ENCODE results near the gene CCDC134. TPM values are rescaled to one million over a fixed set of nuclear protein-coding genes. Genes with fewer than 3 reads are reported as not detected.
"Not testable (repeated sequence)": the region's sequence is repeated elsewhere in the genome, so short reads cannot be mapped to it uniquely, and the experiment has no call there.

The CCDC134 gene
- polyA plus RNA-seq, 3 donors: 7.9 to 12.2 (median 11.1) TPM

DNA sequence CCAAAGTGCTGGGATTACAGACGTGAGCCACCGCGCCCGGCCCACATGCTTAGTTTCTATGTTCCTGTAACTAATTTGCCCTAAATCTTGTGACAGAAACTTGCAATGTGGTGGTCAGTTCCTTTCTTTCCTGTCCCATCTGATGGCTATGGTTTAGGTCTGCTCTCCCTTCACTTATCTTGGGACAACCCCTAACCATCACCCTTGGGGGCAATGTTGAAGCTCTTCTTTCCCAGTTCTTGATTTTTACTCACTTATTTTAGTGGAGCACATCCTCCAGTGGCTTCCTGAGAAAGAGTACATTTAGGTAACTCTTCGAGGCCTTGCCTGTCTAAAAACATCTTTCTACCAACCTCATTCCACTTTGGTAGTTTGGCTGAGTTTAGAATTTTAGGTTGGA, 39.7 kb downstream of the CCDC134 start:
- no peak for DNase-seq

DNA sequence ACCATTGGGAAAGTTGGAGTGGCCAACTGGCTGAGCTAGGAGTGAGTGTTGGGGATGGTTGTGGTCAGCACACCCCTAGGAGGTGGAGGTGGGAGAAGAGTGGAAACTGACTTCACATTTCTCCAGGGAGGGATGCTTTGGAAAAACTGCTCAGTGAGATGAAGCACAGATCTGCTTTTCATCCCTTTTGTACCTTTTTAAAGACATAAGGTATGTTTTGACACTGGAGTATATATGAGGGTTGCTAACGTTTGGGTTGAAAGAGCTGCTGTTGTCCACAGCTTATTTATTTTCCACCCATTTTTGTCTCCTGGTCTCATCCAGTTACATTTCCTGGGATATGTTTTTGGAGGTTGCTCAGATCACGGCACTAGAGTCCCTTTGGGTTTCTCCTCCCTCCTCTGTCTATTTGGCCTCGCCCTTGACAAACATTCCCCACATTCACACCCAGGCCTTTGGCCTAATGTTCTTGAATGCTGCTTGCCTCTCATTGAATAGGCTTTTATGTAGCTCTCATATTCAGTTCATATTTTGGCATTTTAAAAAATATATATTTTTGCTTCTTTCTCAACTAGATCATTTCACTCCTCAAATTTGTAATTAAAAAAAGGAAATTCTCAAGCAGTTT, 40.7 kb downstream of the CCDC134 start:
- no peak for DNase-seq

DNA sequence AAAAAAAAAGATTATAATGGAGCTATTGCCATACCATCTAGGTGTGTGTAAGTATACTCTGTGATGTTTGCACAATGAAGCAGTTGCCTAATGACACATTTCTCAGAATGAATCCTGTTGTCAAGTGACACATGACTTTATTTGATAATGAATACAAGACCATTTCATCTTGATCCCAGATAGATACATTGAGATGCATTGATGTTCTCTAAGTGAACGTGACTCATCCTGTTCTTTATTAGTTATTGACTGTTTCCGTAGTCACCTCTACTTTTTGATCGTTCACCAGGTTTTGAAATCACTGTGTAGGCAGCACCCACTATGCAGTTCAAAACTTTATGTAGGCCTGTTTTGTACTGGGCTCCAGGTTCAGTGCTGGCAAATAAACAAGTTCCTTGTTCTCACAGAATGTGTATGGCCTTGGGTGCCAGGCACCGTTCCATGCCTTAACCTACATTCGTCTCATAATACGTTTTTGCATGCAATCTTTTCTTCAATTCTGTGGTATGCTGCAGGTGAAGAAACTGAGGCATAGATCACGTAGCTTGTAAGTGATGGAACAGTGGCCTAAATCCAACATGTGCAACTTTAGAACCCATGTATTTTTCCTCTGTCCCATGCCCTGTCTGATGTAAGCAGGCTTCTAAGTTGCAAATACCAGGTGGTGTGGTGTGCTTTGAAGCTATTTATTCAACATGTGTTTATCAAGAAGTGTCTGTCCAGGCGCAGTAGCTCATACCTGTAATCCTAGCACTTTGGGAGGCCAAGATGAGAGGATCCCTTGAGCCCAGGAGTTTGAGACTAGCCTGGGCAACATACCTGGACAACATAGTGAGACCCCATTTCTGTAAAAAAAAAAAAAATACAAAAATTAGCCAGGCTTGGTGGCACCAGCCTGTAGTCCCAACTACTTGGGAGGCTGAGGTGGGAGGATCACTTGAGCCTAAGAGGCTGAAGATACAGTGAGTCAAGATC, 42.8 kb downstream of the CCDC134 start:
- DNase-seq: no peak

DNA sequence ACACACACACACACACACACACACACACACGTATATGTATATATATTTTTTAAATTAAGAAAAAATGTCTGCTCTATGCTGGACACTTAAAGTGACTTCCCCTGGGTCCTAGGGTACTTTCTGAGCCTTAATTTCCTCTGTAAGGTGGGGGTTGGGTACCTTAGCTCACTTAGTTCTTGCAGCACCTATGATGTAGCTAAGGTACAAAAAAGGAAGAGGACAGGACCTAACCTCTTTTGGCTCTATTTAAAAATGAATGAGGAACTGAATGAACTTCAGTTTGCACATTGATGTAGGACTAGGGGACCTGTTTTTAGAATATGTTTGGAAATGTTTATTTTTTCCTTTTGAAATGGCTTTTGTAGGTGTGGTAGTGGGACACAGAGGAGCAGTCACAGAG, 43.6 kb downstream of the CCDC134 start:
- DNase-seq: no peak

DNA sequence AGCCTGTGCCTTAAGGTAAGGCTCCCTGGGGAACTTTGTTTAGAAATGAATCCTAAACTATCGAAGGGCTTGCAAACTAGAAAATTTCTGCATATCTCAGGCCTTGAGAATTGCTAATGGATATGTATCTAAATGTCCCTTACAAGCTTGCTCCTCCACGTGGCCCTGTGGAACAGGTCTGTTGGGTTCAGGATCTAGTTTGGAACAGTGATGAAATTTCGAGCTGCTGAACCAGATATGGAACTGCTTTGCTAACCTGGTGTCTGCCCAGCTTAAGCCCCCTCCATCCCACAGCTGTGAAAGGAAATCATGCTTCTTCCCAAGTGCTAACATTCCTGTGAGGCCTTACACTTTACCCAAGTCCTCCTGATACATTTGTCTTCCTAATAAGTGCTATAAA, 44.0 kb downstream of the CCDC134 start:
- no peak for DNase-seq

DNA sequence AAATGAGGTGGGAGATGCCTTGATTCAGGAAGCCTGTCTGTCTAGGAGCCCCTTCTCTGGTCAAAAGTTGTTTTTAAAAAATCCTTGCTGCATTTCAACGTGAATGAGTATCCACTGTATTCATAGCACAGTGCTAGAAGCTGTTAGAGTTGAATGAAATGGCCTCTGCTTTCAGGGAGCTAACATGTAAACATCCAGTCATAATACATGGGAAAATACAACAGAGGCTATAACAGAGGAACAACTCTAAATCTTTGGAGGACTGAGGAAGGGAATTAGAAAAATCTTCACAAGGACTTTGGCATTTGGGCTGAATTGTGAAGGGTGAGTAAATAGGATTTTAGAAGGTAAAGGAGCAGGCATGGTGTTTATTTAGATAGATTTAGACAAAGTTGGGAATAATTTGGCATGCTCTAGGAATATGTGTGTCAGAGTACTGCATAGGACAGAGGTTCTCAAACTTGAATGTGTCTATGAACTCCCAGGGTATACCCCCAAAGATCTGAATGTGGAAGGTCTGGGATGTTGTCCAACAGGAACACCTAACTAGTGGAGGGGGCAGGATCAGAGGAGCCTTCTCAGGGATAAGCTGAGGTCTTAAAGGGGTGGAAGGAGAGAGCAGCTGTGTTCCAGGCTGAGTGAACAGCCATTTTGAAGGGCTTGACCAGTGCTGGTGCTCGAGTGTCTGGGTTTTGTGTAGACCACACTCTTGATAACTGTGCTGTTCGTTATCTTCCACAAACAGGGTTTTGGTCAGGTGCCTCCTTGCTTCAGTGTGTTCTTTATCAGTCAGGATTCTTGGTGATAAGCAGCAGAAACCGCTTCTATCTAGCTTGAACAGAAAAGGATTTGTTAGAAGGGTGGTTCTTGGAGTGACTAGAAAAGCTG, 45.1 kb downstream of the CCDC134 start:
- DNase-seq: no peak

DNA sequence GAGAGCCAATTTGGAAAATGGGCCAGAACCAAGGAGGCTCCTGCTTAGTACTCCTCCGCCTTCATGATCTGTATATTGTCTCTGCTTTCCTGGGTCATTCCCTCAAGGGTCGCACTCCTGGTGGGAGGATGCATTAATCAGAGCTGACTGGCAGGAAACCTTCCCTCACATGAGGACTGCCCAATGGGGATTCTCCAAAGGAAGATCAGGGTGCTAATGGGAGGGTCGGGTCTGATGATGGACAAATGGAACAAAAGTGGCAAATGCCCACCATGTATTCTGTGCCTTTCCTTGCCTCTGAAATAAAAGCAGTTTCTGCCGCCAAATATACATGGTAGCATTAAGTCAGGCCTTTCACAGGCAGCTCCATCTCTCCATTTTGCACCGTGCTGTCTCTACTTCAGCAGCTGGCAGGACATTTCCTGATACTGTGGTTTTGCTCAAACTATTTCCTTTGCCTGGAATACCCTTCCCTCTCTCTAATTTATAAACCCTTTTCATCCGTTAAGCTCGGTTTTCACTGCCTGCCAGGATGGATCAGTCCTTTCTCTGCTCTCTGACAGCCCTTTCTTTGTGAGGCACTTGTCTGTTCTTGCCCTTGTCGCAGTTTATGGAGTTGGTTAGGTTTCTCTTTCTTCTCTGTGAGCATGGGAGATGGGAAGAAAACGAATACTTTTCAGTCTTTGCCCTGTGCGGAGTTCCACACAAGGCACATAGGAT, 45.9 kb downstream of the CCDC134 start:
- no peak for DNase-seq

DNA sequence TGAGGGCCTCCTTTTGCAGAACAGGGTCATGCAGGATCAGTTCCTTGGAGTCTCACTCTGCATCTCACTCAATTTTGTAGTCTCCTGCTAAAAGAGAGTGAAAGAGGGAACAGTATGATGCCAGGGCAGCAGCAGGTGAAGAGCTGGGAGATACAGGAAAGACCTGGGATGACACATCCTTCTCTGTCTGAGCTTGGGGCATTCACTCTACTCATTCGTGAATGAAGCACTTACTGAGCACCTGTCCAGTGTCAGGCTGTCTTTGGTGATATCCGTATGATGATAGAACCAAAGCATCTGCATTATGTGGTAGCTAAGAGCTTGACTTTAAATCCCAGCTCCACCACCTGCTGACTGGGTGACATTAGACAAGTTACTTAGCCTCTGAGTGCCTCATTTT, 46.8 kb downstream of the CCDC134 start:
- DNase-seq: no peak

DNA sequence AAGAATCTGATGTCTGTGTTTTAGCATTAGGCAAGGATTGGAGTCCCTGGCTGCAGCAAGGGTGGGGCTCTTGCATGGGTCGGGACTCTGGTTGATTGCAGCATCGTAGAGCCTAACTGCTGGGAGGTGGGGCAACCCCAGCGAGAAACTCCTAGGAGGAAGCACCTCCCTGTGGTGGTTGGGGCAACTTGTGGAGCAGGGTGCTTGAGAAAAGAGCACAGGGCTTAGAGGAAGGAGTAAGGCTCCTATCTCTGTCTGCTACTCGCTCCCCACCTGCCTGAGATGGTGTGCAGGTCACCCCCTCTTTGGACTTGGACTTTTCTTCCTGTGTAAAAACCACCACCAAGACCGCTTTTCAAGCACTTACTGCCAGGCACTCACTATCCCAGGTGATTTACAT, 48.0 kb downstream of the CCDC134 start:
- no peak for DNase-seq

DNA sequence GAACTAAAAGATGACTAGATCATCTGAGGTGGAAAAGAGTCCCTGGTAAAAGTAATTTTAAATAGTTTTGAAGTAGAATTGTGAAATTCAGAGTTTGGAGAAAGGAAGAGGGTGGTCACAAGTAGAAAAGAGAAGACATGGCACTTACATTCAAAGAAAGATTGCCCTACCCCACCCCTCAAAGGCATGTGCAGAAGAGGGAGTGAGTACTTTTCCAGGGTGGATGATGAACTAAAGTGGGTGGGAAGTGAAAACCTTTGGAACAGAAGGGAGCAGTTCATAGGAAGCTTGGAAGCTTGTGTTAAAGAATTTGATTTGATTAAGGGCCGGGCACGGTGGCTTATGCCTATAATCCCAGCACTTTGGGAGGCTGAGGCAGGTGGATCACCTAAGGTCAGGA, 56.0 kb downstream of the CCDC134 start:
- DNase-seq: no peak

DNA sequence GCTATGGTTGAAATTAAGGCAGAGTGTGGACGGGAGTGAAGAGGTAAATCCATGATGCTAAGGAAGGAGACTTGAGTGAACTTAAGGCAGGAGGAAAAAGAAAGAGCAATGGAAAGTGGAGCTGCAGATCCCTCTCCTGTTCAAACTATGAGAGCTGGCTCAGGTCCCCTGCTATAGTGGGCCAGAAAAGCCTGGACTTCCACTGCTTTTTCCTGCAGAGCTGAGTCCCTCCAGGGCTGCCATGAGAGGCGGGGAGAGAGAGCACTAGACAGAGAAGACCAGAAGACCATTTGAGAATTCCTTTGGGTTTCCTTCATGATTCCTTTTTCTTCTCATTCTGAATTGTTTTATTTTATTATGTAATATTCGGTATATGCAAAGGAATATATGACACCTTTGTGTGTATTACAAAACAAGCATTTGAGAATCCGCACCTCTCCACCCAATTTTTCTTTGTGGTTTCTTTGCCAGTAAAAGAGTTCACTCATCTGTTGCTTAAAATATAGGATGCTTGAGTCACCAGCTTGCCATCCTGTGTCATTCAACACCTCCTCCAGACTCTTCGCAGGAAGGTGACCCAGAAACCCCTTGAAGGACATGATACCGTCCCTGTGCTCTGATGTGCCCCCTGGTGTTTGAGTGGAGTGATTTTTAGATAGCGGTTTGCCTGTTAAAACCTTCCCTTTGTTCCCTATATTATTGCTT, 56.8 kb downstream of the CCDC134 start:
- DNase-seq: peak; percentile 42

DNA sequence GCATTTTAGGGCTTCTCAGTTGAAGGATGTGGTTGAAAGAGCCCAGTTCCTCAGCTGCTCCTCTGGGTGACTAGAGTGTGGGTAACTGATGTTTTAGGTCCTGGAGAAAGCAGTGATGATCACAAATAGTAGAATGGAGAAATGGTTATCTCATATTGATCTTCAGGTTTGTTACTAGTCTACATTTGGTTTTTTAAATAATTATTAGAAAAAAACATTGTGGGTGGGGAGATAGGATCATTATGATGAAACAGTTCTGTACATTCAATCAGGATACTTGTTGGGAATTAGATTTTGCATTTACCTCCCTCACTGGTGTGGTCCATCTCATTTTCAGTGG, 57.4 kb downstream of the CCDC134 start:
- no peak for DNase-seq

DNA sequence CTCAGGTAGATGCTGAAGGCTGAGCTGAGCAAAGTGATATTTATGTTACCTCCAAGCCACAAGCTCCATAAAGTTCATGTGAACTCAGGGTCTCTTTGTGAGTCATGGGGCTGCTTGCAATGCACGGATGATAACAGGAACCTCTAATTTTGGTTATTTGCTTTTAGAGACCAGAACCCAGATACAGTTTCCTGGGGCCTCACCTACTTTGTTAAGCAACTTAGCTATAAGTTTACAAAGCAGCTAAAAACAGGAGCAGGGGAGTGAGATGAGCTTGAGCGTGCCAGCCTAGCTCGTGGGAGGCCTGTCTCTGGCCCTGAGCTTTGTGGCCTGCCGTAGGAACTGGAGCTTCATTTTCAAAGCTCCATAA, 61.7 kb downstream of the CCDC134 start:
- peak; percentile 60 for DNase-seq

DNA sequence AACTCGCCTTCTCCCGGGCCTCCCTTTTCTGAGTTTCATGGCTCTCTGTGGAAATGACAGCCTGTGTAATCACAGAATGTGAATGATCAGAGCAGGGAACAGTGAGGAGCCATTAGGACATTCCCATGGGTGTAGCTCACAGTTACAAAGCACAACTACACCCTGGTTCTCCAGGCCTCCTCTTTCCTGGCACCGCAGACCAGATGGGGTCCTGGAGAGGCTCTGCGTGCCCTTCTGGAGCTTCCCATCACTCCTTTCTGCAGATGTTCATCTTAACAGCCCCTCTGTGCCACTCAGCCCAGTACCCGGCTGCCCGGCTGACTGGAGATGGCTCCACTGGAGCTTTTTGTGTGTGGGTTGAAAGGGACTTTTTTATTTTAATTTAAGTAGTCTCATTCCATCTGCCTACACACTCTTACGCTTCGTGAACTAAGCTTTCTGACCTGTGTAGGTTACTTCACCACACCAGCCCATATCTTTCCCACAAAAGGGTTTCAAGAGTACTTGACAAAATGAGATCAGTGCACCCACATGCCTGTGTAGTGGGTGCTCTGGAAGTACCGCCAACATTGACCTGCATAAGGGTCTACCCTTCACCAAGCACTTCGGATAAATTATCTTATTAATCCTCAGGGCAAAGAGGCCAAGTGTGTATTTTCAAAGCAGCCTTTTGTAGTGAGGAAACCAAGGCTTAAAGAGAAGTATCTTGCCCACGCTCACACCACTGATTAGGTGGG, 62.2 kb downstream of the CCDC134 start:
- no peak for DNase-seq

DNA sequence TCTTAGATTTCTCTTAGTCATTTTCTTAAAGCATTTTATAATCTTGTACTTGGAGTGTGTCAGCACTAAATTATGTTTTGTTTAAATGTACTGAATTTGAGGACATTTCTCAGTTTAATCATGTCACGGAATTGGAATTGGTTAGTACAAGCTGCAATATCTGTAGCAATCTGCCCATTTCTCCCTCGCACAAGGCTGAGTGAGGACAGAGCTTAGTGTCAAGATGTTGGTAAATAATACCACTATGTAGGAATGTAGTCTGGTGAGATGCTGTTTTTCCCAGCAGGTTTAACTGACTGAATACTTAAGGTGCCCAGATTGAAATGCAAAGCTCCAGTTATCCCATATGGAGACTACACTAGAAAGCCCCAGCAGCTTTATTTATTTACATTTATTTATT, 63.0 kb downstream of the CCDC134 start:
- DNase-seq: no peak

DNA sequence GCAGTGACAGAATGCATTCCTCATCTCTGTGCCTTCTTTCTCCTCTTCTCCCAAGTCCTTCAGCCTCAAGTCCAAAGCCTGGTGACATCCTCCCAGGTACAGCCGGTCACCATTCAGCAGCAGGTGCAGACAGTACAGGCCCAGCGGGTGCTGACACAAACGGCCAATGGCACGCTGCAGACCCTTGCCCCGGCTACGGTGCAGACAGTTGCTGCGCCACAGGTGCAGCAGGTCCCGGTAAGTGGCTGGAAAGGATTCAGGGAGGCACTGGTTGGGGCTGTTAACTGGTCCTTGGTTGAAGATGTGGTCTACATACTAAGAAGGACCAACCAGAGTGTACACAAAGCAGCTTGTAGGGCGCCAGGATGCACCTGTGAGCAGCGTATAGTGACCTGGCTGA, 68.1 kb downstream of the CCDC134 start:
- DNase-seq: no peak

DNA sequence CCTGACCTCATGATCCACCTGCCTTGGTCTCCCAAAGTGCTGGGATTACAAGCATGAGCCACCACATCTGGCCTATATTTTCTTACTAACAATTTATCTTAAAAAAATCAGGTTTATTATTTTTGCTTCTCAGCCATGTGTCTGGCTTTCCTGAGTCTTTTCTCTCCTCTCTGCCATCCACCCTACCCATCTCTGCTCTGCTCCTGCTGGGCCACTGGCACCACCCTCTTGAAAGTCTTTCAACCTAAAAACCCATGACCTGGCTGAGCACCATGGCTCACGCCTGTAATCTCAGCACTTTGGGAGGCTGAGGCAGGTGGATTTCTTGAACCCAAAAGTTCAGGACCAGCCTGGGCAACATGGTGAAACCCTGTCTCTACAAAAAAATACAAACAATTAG, 69.6 kb downstream of the CCDC134 start:
- not testable (repeated sequence) for DNase-seq

DNA sequence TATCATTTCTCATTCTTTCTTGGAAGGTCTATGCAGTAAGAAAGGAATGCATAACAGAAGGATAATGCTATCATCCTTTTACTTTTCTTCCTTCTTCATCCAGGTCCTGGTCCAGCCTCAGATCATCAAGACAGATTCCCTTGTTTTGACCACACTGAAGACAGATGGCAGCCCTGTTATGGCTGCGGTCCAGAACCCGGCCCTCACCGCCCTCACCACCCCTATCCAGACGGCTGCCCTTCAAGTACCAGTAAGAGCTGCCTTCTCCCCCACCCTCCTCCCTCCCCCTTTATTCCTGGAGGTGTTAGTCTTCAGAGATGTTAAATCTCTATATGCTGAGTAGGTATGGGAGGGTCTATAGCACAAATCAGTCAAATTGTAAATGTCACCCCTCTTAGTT, 70.3 kb downstream of the CCDC134 start:
- no peak for DNase-seq

DNA sequence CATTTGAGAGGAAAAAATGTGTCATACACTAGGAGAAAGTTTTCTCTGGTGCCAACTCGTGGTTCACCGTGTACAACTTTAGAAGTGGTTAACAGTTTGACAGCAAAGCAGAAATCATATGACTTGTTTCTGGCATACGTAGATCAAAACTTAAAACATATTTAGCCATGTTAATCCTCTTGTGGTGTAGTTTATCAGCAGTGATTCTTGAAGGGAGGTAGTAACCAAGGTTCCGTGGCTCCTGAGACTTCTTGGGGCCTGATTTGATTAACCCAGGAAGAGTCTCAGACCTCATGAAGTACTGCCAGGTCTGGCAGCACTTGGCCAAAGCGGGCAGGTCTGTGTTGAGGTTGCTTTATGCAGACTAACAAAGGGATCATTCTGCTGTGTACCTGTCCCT, 72.9 kb downstream of the CCDC134 start:
- DNase-seq: no peak

DNA sequence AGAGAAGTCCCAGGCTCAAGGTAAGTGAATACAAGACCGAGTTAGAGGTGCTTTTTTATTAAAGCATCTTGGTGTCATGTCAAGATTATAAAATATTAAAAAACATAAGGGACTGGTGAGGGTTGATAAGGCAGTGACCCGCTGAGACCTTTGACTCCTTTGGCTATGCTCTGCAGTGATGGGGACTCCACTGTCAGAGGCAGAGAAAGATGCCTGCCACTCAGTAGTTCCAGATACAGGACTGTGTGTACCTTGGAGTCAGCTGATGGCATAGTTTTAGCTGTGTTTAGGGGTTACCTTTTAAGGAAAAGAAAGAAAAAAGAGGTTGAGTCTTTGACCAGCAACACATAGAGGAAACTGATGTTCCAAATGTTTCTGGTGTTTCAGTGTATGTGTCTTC, 73.6 kb downstream of the CCDC134 start:
- no peak for DNase-seq
